BE2C (cell line): ENCODE measurements around the gene TMEM236.

Source experiments
- DNase-seq: peaks from one replicate; pipeline ENCODE4 v3.0.0-alpha.2; 2020
- H3K27me3 ChIP-seq: fragments of 250-450 bp; sonication (Bioruptor Pico); 2 replicates; pipeline ENCODE4 v1.5.1; 2020; ENCODE audit warnings: mild to moderate bottlenecking
- H3K36me3 ChIP-seq: fragments of 250-450 bp; sonication (Bioruptor Pico); 2 replicates; pipeline ENCODE4 v1.5.1; 2020; ENCODE audit warnings: mild to moderate bottlenecking
- H3K4me1 ChIP-seq: fragments of 250-450 bp; sonication (Bioruptor Pico); 2 replicates; pipeline ENCODE4 v1.5.1; 2020
- H3K4me3 ChIP-seq: 2 replicates; pipeline ENCODE4 v1.5.1; 2011; ENCODE audit warnings: low read depth, low read length
- H3K9me3 ChIP-seq: fragments of 250-450 bp; sonication (Bioruptor Pico); 2 replicates; pipeline ENCODE4 v1.5.1; 2020
- CTCF ChIP-seq: IDR thresholded peaks from 2 replicates; pipeline ENCODE4 v1.5.1; 2012; ENCODE audit warnings: mild to moderate bottlenecking, low read depth, low read length

The TMEM236 gene

DNA sequence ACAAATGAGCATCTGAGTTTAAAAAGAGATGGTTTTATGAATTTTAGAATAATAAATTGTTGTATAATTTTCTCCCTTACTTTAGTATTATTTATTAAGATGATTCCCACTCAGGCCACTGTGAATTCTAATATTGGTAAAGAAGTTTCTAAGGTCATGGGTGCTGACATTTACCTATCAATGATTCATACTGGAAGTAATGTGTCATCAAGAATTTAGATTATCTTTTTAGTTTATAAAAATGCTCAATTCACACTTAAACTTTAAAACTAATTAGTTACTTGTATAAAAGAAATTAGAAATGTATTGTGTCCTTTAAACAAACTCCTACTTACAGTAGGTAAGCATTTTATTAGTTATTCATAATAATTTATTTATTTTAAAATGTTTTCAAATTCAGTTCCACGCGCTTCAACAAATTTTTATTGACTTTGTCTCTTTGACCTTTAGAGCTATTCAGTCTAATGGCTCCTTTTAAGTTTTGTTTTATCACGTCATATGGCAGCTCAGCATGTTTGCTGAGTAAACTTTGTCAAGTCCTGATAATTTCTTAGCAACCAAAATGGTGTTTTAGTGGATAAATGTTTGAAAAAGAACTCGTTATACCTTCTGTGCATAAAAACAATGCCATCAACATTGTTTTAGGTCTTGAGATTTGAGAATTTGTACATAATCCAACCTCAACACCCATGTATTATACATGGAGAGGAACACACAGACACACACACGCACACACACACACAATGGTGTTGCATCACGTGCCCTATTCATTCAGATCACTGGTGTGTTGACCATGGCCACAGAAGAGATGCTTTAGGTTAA lies 42.0 kb downstream of the TMEM236 start:
- no peak for DNase-seq
- no peak overlapping the region for H3K4me3 ChIP-seq
- no peak for TF ChIP-seq CTCF
- no peaks in the 10 kb centered on the region; the same call in 1 of the 2 replicates for H3K9me3 ChIP-seq
- H3K27me3 ChIP-seq, result no peaks in the 10 kb centered on the region
- no peaks in the 10 kb centered on the region; the same call in 1 of the 2 replicates for H3K4me1 ChIP-seq
- no peaks in the 10 kb centered on the region for H3K36me3 ChIP-seq

DNA sequence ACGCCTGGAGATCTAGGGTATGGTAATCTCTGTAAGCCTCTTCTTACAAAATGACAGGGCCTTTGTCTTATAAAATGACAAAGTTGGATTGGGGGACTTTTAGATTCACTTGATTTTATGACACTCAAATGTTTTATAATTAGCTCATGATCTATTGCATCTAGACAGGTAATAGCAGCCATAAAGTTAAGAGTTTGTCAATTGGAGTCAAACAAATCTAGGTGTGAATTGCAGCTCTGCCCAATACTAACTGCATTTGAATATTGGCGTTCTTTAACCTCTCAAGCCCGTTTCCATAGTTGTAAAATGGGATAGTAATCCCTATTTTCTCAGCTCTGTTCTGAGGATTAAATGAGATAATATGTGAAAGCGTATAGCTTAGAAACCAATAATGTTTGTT lies 43.1 kb downstream of the TMEM236 start:
- Histone ChIP-seq H3K4me3 (no peak overlapping the region), H3K27me3 (no peaks in the 10 kb centered on the region), H3K36me3 (no peaks in the 10 kb centered on the region), H3K9me3 (no peaks in the 10 kb centered on the region; the same call in 1 of the 2 replicates), H3K4me1 (no peaks in the 10 kb centered on the region; the same call in 1 of the 2 replicates)
- TF ChIP-seq CTCF, result no peak
- DNase-seq, result no peak

GRCh38 chr10:17795813-17796594 lies 44.0 kb downstream of the TMEM236 start:
- Histone ChIP-seq H3K4me3 (no peak overlapping the region), H3K4me1 (no peaks in the 10 kb centered on the region; the same call in 1 of the 2 replicates), H3K27me3 (no peaks in the 10 kb centered on the region), H3K9me3 (no peaks in the 10 kb centered on the region; the same call in 1 of the 2 replicates), H3K36me3 (no peaks in the 10 kb centered on the region)
- no peak for TF ChIP-seq CTCF
- DNase-seq, result no peak

GRCh38 chr10:17801507-17801906 lies 49.5 kb downstream of the TMEM236 start:
- Histone ChIP-seq H3K4me3 (no peak overlapping the region), H3K27me3 (no peaks in the 10 kb centered on the region), H3K4me1 (no peaks in the 10 kb centered on the region), H3K36me3 (no peaks in the 10 kb centered on the region), H3K9me3 (no peaks in the 10 kb centered on the region)
- TF ChIP-seq CTCF, result no peak
- DNase-seq, result no peak

DNA sequence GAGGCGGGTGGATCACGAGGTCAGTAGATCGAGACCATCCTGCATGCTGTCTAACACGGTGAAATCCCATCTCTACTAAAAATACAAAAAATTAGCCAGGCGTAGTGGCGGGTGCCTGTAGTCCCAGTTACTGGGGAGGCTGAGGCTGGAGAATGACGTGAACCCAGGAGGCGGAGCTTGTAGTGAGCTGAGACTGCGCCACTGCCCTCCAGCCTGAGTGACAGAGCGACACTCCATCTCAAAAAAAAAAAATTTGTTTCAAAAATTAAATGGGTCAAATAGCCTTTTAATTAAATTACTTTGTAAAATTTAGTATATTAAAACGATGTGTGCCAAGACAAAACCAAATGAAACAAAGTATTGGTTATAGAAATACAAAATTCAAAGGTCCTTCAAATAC lies 50.3 kb downstream of the TMEM236 start:
- H3K4me1 ChIP-seq, result no peaks in the 10 kb centered on the region
- no peak overlapping the region for H3K4me3 ChIP-seq
- no peaks in the 10 kb centered on the region for H3K9me3 ChIP-seq
- TF ChIP-seq CTCF, result no peak
- H3K27me3 ChIP-seq, result no peaks in the 10 kb centered on the region
- no peak for DNase-seq
- no peaks in the 10 kb centered on the region for H3K36me3 ChIP-seq

DNA sequence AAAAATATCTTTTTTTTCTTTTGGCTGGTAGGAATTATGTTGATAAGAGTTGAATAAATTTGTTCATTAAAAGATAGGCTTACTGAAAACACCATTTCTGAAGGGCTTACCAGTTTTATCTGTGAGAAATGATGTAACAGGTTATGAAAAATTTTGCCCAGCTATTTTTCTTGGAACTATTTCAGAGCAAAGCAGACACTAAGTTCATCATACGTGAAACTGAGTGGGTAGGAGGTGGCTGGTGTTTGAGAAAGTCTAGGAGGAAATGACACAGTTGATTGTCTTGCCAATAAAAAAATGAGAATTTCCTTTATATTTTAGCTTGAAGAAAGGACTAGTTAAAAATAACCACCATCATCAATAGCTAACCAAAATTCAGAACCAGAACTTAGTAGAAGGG lies 51.0 kb downstream of the TMEM236 start:
- no peaks in the 10 kb centered on the region for H3K9me3 ChIP-seq
- H3K36me3 ChIP-seq, result no peaks in the 10 kb centered on the region
- no peak overlapping the region for H3K4me3 ChIP-seq
- TF ChIP-seq CTCF, result no peak
- H3K4me1 ChIP-seq, result no peaks in the 10 kb centered on the region
- DNase-seq, result no peak
- H3K27me3 ChIP-seq, result no peaks in the 10 kb centered on the region
